WERI-Rb-1 (cell line): Measurements from ENCODE around the gene OSBP.

ENCODE experiments used
- DNase-seq: peaks from one replicate; pipeline ENCODE4 v3.0.0-alpha.2; 2020
- H3K27ac ChIP-seq: fragments of 250-450 bp; sonication (Bioruptor Pico); 2 replicates; pipeline ENCODE4 v1.5.1; 2020; ENCODE audit warnings: mild to moderate bottlenecking, moderate library complexity
- H3K27me3 ChIP-seq: fragments of 250-450 bp; sonication (Bioruptor Pico); 2 replicates; pipeline ENCODE4 v1.5.1; 2021; ENCODE audit warnings: mild to moderate bottlenecking, low read depth, moderate library complexity; ENCODE audit not compliant: insufficient read depth, severe bottlenecking
- H3K36me3 ChIP-seq: fragments of 250-450 bp; sonication (Bioruptor Pico); 2 replicates; pipeline ENCODE4 v1.5.1; 2020; ENCODE audit warnings: mild to moderate bottlenecking, moderate library complexity
- H3K4me3 ChIP-seq: 2 replicates; pipeline ENCODE4 v1.5.1; 2011; ENCODE audit warnings: low read depth, mild to moderate bottlenecking, control low read depth, low read length
- H3K9me3 ChIP-seq: fragments of 250-450 bp; sonication (Bioruptor Pico); 2 replicates; pipeline ENCODE4 v1.5.1; 2021; ENCODE audit warnings: mild to moderate bottlenecking, moderate library complexity; ENCODE audit not compliant: severe bottlenecking
- TF ChIP-seq, protein P1 (sequence below): IDR thresholded peaks from 2 replicates; pipeline ENCODE4 v1.5.1; 2011; ENCODE audit warnings: low read depth, mild to moderate bottlenecking, control low read depth, inconsistent platforms, low read length

OSBP gene

DNA sequence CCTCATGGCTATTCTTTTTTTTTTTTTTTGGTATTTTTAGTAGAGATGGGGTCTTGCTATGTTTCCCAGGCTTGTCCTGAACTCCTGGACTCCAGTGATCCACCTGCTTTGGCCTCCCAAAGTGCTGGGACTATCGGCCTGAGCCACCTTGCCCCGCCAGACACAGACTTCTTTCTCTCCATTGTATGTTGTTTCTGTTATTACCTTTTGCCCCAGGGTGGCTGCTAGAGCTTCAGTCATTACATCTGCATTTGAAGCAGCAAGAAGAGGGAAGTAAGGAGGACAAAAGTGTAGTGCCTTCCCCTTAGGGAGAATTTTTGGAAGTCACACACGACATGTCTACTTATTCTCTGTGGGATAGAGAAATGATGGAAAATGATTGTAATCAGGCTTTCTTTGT is 10.1 kb upstream of the OSBP start:
- Histone ChIP-seq H3K9me3 (no peaks in the 10 kb centered on the region), H3K27ac (no peak overlapping the region), H3K27me3 (no peaks in the 10 kb centered on the region), H3K36me3 (no peaks in the 10 kb centered on the region), H3K4me3 (no peak overlapping the region)
- DNase-seq = no peak
- TF ChIP-seq, protein P1, sequence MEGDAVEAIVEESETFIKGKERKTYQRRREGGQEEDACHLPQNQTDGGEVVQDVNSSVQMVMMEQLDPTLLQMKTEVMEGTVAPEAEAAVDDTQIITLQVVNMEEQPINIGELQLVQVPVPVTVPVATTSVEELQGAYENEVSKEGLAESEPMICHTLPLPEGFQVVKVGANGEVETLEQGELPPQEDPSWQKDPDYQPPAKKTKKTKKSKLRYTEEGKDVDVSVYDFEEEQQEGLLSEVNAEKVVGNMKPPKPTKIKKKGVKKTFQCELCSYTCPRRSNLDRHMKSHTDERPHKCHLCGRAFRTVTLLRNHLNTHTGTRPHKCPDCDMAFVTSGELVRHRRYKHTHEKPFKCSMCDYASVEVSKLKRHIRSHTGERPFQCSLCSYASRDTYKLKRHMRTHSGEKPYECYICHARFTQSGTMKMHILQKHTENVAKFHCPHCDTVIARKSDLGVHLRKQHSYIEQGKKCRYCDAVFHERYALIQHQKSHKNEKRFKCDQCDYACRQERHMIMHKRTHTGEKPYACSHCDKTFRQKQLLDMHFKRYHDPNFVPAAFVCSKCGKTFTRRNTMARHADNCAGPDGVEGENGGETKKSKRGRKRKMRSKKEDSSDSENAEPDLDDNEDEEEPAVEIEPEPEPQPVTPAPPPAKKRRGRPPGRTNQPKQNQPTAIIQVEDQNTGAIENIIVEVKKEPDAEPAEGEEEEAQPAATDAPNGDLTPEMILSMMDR = no peak

DNA sequence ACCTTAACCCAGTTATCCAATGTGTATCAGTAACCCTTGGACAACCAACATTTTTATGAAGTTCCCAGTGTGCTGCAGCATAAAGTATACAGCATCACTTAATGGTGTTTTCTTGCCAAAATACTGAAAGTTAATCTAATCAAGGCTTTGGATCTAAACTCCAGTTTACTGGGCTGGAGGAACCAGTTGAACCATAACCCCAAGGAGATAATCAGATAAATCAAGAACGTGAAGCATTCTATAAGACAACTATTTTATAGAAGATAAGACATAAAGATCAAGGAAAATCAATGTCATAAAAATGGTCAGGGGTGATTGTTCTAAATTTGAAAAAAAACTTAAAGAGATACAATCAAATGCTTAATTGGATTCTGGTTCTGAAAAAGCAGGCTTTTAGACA is 2.3 kb upstream of the OSBP start:
- H3K27me3 ChIP-seq = no peaks in the 10 kb centered on the region
- no peak for DNase-seq
- TF ChIP-seq, protein P1 = no peak
- H3K9me3 ChIP-seq = no peaks in the 10 kb centered on the region
- H3K36me3 ChIP-seq = peaks cover 10% of the 10 kb centered on the region
- H3K4me3 ChIP-seq = no peak overlapping the region
- no peak overlapping the region for H3K27ac ChIP-seq

DNA sequence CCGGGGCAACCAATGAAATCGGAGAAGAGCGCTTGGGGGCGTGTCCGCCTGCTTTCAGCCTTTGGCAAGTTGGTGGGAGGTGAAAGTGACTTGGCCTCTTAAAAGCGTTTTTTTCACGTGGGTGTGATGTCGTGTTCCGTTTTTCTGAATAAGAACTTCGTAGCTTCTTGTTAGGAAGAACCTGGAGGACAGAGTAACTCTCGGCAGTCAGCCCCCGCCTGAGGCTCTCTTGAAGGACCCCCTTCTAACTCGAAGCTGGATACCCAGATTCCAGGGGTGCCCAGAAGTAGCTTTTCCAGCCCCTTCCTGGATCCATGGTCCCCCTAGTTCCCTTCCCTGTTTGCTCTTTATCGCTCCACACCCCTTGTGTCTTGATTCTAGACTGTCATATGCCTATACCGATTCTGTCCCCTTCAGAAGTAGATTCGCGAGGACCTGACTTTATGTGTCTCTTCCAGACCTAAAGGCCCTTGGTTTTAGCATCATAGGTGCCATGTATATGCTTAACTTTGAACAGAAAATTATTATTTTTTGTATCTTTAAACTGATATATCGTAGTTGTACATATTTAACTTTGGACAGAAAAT is 915 bp upstream of the OSBP start:
- peak overlapping the region; percentile 72 for H3K4me3 ChIP-seq
- H3K9me3 ChIP-seq = no peaks in the 10 kb centered on the region
- peak overlapping the region; percentile 52 for H3K27ac ChIP-seq
- no peaks in the 10 kb centered on the region for H3K27me3 ChIP-seq
- peaks cover 13% of the 10 kb centered on the region for H3K36me3 ChIP-seq
- no peak for DNase-seq
- TF ChIP-seq, protein P1 = no peak

DNA sequence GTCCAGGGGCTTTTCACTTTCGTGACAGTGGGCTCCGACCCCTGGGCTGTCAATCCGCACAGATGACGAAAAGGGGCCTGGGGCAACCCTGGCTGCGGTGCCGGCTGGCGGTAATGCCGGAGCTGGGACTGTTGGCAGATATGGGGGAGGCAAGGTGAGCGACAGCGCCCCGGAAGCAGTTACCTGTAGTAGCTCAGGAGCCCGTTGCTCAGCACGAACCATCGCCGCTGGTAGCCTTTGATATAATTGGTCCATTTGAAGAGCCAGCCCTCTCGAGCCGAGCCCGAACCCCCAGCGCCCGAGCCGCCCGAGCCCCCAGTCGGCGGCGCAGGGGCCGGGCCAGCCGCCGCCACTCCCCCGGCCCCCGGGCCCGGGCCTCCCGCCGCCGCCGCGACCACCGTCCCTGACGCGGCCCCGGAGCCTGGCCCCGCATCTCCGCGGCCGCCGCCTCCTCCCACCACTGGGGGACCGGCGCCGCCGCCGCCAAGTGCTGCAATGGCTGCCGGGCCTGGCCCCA is 396 bp downstream of the OSBP start:
- peak; percentile 52 for DNase-seq
- H3K9me3 ChIP-seq = no peaks in the 10 kb centered on the region
- peaks cover 17% of the 10 kb centered on the region for H3K36me3 ChIP-seq
- peak overlapping the region; percentile 82 for H3K27ac ChIP-seq
- peak overlapping the region; percentile 66 for H3K4me3 ChIP-seq
- TF ChIP-seq, protein P1 = no peak
- no peaks in the 10 kb centered on the region for H3K27me3 ChIP-seq

DNA sequence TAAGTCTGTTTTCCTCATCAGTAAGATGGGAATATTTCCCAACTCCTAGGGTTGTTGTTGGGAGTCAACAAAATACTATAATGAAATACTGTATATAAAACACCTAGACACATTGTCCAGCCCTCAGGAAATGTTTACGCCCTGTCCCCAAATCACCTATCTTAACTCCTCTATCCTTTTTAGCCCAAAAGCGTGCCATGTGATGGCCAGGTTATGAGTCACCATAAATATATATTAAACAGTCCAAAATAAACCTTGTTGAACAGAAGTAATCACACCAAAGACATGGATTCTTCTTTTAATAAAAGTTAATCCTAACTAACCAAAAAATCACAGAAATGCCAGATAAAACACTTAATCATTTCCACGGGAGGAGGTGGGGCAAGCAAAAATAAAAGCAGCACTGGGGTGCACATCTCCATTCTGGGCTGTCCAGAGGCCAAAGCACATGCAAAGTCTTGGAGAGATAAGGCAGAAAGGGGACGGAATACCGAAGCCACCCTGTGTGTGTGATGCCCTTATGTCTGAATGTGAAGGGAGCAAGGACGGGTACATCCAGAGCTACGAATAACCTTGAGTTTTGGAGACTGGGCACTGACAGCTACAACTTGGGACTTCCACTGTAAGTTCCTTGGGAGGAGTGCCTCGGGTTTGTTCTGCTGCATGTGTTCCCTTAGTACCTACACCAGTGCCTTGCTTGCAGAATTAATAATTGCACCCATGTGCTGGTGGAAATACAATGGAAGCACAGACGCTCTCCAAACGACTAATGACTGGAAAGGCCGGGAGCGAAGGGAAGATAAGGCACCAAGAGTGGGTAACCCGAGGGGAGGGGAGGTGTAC is 1.1 kb downstream of the OSBP start:
- no peaks in the 10 kb centered on the region for H3K9me3 ChIP-seq
- no peaks in the 10 kb centered on the region for H3K27me3 ChIP-seq
- DNase-seq = no peak
- TF ChIP-seq, protein P1 = no peak
- peak overlapping the region; percentile 66 for H3K4me3 ChIP-seq
- H3K36me3 ChIP-seq = peaks cover 24% of the 10 kb centered on the region
- peak overlapping the region; percentile 82 for H3K27ac ChIP-seq
